Activated T-helper 2 cell treated with anti-CD3 and anti-CD28 coated beads, Interferon-gamma antibody, Interleukin-2, Interleukin-4, amounts not matched to agents 10 μg/mL and 5 μg/mL and 100 μg/mL, durations not matched to agents 14 hours and 24 hours and 36 hours (primary cell): ENCODE data around the gene OAS3. TPM values are rescaled to one million over a fixed set of nuclear protein-coding genes. Genes with fewer than 3 reads are reported as not detected.
"Not testable (repeated sequence)": the region's sequence is repeated elsewhere in the genome, so short reads cannot be mapped to it uniquely, and the experiment has no call there.

Experiments used
- DNase-seq: peaks from one replicate; pipeline ENCODE4 v3.0.0; 2021; ENCODE audit warnings: low spot score
- H3K27ac Mint-ChIP-seq: one replicate; pipeline ENCODE4 v1.8.0; 2021; ENCODE audit warnings: mixed read lengths
- H3K27me3 Mint-ChIP-seq: one replicate; pipeline ENCODE4 v1.8.0; 2021; ENCODE audit warnings: low read depth, mixed read lengths
- H3K36me3 Mint-ChIP-seq: one replicate; pipeline ENCODE4 v1.8.0; 2021; ENCODE audit warnings: low read depth, mixed read lengths
- H3K4me1 Mint-ChIP-seq: one replicate; pipeline ENCODE4 v1.8.0; 2021; ENCODE audit warnings: low read depth, mixed read lengths
- H3K4me3 Mint-ChIP-seq: one replicate; pipeline ENCODE4 v1.8.0; 2021; ENCODE audit warnings: low read depth, mild to moderate bottlenecking, moderate library complexity, mixed read lengths
- H3K9me3 Mint-ChIP-seq: one replicate; pipeline ENCODE4 v1.8.0; 2021; ENCODE audit warnings: mixed read lengths
- intact Hi-C: fragments of 100-400 bp; cut with micrococcal nuclease; formaldehyde crosslinking; loops from one replicate; pipeline ENCODE4 v1.15.1; 2023
- total RNA-seq: library from RNA; stranded (reverse); gene quantifications from 2 replicates; pipeline ENCODE4 v1.2.3, GENCODE V29; 2022

OAS3 gene
- total RNA-seq, 1 donor from 2014 or later = 29.6 TPM

- H3K27me3 Mint-ChIP-seq = no peaks in the 10 kb centered on the region
- peaks cover 63% of the 10 kb centered on the region for H3K36me3 Mint-ChIP-seq
- intact Hi-C loops = no loop called here
- peaks cover 42% of the 10 kb centered on the region for H3K4me1 Mint-ChIP-seq
- DNase-seq = no peak
- peak overlapping the region; percentile 96 for H3K27ac Mint-ChIP-seq
- H3K9me3 Mint-ChIP-seq = peaks cover 44% of the 10 kb centered on the region
- H3K4me3 Mint-ChIP-seq = peak overlapping the region; percentile 91
These were observed 42.4 kb downstream of the OAS3 start for GRCh38 chr12:112980491-112981158.

DNA sequence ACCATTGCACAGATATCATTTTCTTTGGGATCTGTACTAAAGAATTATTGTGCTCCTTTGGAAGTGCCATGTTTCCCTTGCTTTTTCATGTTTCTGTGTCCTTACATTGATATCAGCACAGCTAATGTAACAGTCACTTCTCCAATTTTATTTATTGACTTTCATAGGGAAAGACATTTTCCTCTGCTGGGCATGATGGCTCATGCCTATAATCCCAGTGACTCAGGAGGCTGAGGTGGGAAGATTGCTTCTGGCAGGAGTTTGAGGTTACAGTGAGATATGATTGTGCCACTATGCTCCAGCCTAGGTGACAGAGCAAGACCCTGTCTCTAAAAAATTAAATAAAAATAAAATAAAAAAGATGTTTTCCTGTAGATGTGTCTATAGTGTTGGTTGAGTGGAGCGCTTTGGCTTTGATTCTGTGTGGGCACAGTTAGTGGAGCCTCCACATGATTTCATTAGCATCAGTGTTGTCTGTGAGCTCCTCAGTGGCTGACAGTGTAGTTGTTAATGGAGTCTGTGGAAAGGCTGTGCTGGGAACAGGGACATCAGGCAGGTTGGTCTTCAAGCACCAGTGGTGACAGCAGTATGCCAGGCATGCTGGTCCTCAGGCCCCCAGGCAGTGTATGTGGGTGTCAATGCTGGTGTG, 47.5 kb downstream of the OAS3 start:
- Mint-ChIP-seq H3K9me3 (peaks cover 44% of the 10 kb centered on the region), H3K27me3 (no peaks in the 10 kb centered on the region), H3K36me3 (peaks cover 100% of the 10 kb centered on the region), H3K4me3 (no peak overlapping the region), H3K4me1 (peaks cover 55% of the 10 kb centered on the region), H3K27ac (peak overlapping the region; percentile 0)
- intact Hi-C loops = no loop called here
- no peak for DNase-seq

- Mint-ChIP-seq H3K27me3 (no peaks in the 10 kb centered on the region), H3K36me3 (peaks cover 100% of the 10 kb centered on the region), H3K4me3 (no peak overlapping the region), H3K27ac (peak overlapping the region; percentile 0), H3K9me3 (peaks cover 40% of the 10 kb centered on the region), H3K4me1 (peaks cover 49% of the 10 kb centered on the region)
- intact Hi-C loops = no loop called here
- no peak for DNase-seq
These were observed 48.1 kb downstream of the OAS3 start for GRCh38 chr12:112986291-112986800.

DNA sequence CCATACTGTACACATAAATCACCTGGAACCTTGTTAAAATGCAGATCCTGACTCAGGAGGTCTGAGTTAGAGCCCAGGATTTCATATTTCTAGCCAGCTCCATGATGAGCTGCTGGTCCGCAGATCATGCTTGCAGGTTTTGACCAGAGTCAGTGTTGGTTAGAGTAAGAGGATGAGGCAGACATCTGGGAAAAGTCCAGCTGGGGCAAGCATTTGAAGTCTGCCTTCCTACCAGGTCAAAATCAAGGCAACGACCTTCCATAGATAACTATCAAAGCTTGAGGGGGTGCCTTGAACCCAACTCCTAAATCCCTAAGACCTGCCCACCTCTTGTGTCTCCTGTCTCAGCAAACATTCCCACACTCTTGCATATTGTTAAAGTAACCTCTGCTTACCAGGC, 49.3 kb downstream of the OAS3 start:
- intact Hi-C loops = no loop called here
- peaks cover 37% of the 10 kb centered on the region for H3K4me1 Mint-ChIP-seq
- peaks cover 100% of the 10 kb centered on the region for H3K36me3 Mint-ChIP-seq

DNA sequence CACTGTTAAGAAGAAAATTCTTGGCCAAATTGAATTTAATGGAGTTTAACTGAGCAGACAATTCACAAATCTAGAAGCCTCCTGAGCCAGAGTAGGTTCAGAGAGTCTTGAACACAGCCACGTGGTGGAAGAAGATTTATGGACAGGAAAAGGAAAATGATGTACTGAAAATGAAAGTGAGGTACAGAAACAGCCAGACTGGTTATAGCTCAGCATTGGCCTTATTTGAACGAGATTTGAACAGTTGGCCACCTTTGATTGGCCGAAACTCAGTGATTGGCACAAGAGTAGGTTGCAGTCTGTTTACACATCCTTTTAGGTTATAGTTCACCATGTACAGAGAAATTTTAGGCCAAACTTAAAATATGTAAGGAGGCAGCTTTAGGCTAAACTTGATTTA, 50.0 kb downstream of the OAS3 start:
- peaks cover 27% of the 10 kb centered on the region for H3K9me3 Mint-ChIP-seq
- H3K27ac Mint-ChIP-seq = peak overlapping the region; percentile 77
- peaks cover 34% of the 10 kb centered on the region for H3K4me1 Mint-ChIP-seq
- H3K27me3 Mint-ChIP-seq = no peaks in the 10 kb centered on the region
- H3K36me3 Mint-ChIP-seq = peaks cover 100% of the 10 kb centered on the region
- intact Hi-C loops = loop anchor here (1.0 kb wide), 1 partner anchor 9 kb away; no protein-coding TSS in a partner anchor
- peak; percentile 42 for DNase-seq
- H3K4me3 Mint-ChIP-seq = no peak overlapping the region

More for the DNA sequence above, 49.3 kb downstream of the OAS3 start:
- peaks cover 32% of the 10 kb centered on the region for H3K9me3 Mint-ChIP-seq
- H3K27me3 Mint-ChIP-seq = no peaks in the 10 kb centered on the region
- H3K27ac Mint-ChIP-seq = peak overlapping the region; percentile 77
- no peak for DNase-seq
- no peak overlapping the region for H3K4me3 Mint-ChIP-seq

DNA sequence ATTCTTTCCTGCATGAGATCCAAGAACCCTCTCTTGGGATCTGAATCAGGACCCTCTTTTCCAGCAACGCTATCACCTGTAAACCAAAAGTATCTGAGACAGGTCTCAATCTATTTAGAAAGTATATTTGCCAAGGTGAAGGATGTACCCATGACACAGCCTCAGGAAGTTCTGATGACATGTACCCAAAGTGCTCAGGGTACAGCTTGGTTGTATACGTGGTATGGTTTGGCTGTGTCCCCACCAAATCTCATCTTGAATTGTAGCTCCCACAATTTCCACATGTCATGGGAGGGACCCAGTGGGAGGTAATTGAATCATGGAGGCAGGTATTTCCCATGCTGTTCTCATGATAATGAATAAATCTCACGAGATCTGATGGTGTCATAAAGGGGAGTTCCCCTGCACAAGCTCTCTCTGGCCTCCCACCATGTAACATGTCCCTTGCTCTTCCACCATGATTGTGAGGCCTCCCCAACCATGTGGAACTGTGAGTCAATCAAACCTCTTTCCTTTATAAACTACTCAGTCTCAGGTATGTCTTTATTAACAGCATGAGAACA, 50.6 kb downstream of the OAS3 start:
- DNase-seq, H3K27me3 Mint-ChIP-seq, H3K4me3 Mint-ChIP-seq: not testable (repeated sequence)
- Mint-ChIP-seq H3K4me1 (peaks cover 34% of the 10 kb centered on the region), H3K27ac (peak overlapping the region; percentile 77), H3K36me3 (peaks cover 100% of the 10 kb centered on the region), H3K9me3 (peaks cover 21% of the 10 kb centered on the region)
- intact Hi-C loops = loop anchor here (1.0 kb wide), 1 partner anchor 10 kb away; no protein-coding TSS in a partner anchor

- intact Hi-C loops = loop anchor here (5.0 kb wide), 1 partner anchor 162 kb away; no protein-coding TSS in a partner anchor
- Mint-ChIP-seq H3K4me1 (peaks cover 31% of the 10 kb centered on the region), H3K9me3 (peaks cover 12% of the 10 kb centered on the region), H3K4me3 (no peak overlapping the region), H3K36me3 (peaks cover 96% of the 10 kb centered on the region), H3K27me3 (no peaks in the 10 kb centered on the region), H3K27ac (peak overlapping the region; percentile 1)
- no peak for DNase-seq
These were observed 51.5 kb downstream of the OAS3 start for GRCh38 chr12:112989806-112990205.

GRCh38 chr12:112992541-112993398, 54.5 kb downstream of the OAS3 start:
- Mint-ChIP-seq H3K27ac (peak overlapping the region; percentile 21), H3K4me1 (peaks cover 15% of the 10 kb centered on the region), H3K9me3 (peaks cover 4% of the 10 kb centered on the region), H3K27me3 (no peaks in the 10 kb centered on the region), H3K36me3 (peaks cover 96% of the 10 kb centered on the region), H3K4me3 (no peak overlapping the region)
- peak; percentile 47 for DNase-seq
- intact Hi-C loops = loop anchor here (2.0 to 5.0 kb wide), 3 partner anchors 14 to 160 kb away; partner anchors contain the start of gene OAS2

- Mint-ChIP-seq H3K4me1 (no peaks in the 10 kb centered on the region), H3K27ac (no peak overlapping the region), H3K27me3 (no peaks in the 10 kb centered on the region), H3K9me3 (peaks cover 4% of the 10 kb centered on the region), H3K36me3 (peaks cover 96% of the 10 kb centered on the region), H3K4me3 (no peak overlapping the region)
- DNase-seq = no peak
- intact Hi-C loops = no loop called here
These were observed 56.7 kb downstream of the OAS3 start for GRCh38 chr12:112995008-112995407.

- Mint-ChIP-seq H3K9me3 (peaks cover 4% of the 10 kb centered on the region), H3K36me3 (peaks cover 92% of the 10 kb centered on the region), H3K27me3 (no peaks in the 10 kb centered on the region), H3K27ac (no peak overlapping the region), H3K4me3 (no peak overlapping the region), H3K4me1 (no peaks in the 10 kb centered on the region)
- DNase-seq = no peak
- intact Hi-C loops = no loop called here
These were observed 58.2 kb downstream of the OAS3 start for GRCh38 chr12:112996501-112996900.

DNA sequence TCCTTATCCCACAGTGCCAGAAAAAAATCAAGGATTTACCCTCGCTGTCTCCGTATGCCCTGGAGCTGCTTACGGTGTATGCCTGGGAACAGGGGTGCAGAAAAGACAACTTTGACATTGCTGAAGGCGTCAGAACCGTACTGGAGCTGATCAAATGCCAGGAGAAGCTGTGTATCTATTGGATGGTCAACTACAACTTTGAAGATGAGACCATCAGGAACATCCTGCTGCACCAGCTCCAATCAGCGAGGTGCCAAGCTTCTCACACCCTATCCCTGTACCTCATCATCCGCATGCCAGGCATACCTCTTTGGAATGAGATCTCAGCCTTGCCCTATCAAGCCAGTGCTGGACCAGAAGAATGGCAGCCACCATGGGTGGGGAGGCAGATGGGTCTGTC, 59.2 kb downstream of the OAS3 start:
- H3K9me3 Mint-ChIP-seq = no peaks in the 10 kb centered on the region
- H3K4me1 Mint-ChIP-seq = no peaks in the 10 kb centered on the region
- H3K27ac Mint-ChIP-seq = no peak overlapping the region
- H3K36me3 Mint-ChIP-seq = peaks cover 90% of the 10 kb centered on the region
- no peaks in the 10 kb centered on the region for H3K27me3 Mint-ChIP-seq
- no peak for DNase-seq
- no peak overlapping the region for H3K4me3 Mint-ChIP-seq
- intact Hi-C loops = no loop called here

DNA sequence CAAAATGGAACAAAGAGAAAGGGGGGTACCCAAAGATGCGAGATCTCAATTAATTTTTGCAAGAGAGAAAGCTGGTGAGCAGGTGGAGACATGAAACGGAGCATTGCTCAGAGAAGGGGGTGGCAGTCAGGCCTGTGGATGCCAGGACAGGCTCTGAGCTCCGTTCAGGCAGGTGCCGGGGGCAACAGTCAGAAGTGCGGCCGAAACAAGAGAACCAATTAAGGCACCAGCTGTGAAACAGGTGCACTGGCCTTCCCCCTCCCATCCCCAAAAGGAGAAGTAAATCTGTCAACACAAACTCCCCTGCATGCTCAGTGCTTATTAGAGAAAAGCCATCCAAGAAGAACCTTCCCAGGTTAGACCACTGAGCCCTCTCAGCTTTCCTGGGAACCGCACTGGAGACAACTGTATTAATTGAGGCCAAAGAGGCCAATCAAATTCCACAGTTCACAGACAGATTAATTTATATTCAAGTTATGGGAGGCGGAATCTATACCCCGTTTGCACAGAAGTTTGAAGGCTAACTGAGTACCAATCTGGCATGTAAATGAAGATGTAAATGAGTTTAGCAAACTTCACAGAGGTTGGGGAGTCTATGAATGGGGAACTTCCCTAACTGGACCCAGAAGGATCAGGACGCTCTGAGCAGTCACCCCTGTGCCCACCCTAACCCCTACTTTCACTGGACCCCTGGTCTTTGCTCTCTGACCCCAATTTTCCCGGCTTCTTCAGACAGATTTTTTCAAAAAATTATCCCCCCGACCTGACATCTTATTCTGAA, 60.9 kb downstream of the OAS3 start:
- no peak for DNase-seq
- H3K9me3 Mint-ChIP-seq = no peaks in the 10 kb centered on the region
- H3K27ac Mint-ChIP-seq = no peak overlapping the region
- peaks cover 90% of the 10 kb centered on the region for H3K36me3 Mint-ChIP-seq
- H3K27me3 Mint-ChIP-seq = no peaks in the 10 kb centered on the region
- H3K4me1 Mint-ChIP-seq = no peaks in the 10 kb centered on the region
- no peak overlapping the region for H3K4me3 Mint-ChIP-seq
- intact Hi-C loops = no loop called here
